ENCODE measurements around the gene DNAAF9.
"Not testable (repeated sequence)": the region's sequence is repeated elsewhere in the genome, so short reads cannot be mapped to it uniquely, and the experiment has no call there.

Gene DNAAF9

GRCh38 chr20:3407040-3407770 lies at the start of gene DNAAF9:
TSS of gene DNAAF9 (minus strand) at chr20:3407669. CDS start at chr20:3407557, 112 bp downstream.
- DNase-seq: peak; percentile 71

GRCh38 chr20:3456648-3457047 lies 49.2 kb upstream of the DNAAF9 start:
- DNase-seq: no peak

GRCh38 chr20:3454831-3455230 lies 47.4 kb upstream of the DNAAF9 start:
- DNase-seq: no peak

- DNase-seq: no peak
Observed at GRCh38 chr20:3452690-3453089, 45.2 kb upstream of the DNAAF9 start.

- no peak for DNase-seq
Observed at GRCh38 chr20:3452136-3452535, 44.7 kb upstream of the DNAAF9 start.

GRCh38 chr20:3449319-3449718 lies 41.9 kb upstream of the DNAAF9 start:
- DNase-seq: no peak

- DNase-seq: no peak
Observed at GRCh38 chr20:3447321-3447720, 39.9 kb upstream of the DNAAF9 start.

- DNase-seq: no peak
Observed at GRCh38 chr20:3446779-3447178, 39.3 kb upstream of the DNAAF9 start.

- DNase-seq: no peak
Observed at GRCh38 chr20:3436864-3437574, 29.6 kb upstream of the DNAAF9 start.

- DNase-seq: no peak
Observed at GRCh38 chr20:3434232-3434631, 26.8 kb upstream of the DNAAF9 start.

- no peak for DNase-seq
Observed at GRCh38 chr20:3433744-3434143, 26.3 kb upstream of the DNAAF9 start.

- no peak for DNase-seq
Observed at GRCh38 chr20:3432844-3433243, 25.4 kb upstream of the DNAAF9 start.

- DNase-seq: no peak
Observed at GRCh38 chr20:3431109-3431508, 23.6 kb upstream of the DNAAF9 start.

- no peak for DNase-seq
Observed at GRCh38 chr20:3430376-3431069, 23.1 kb upstream of the DNAAF9 start.

- DNase-seq: not testable (repeated sequence)
Observed at GRCh38 chr20:3426766-3427165, 19.3 kb upstream of the DNAAF9 start.

- DNase-seq: no peak
Observed at GRCh38 chr20:3423126-3423525, 15.7 kb upstream of the DNAAF9 start.

GRCh38 chr20:3421985-3422384 lies 14.5 kb upstream of the DNAAF9 start:
- no peak for DNase-seq

- no peak for DNase-seq
Observed at GRCh38 chr20:3420211-3420707, 12.8 kb upstream of the DNAAF9 start.

GRCh38 chr20:3418161-3418560 lies 10.7 kb upstream of the DNAAF9 start:
- DNase-seq: not testable (repeated sequence)

- no peak for DNase-seq
Observed at GRCh38 chr20:3414122-3414521, 6.7 kb upstream of the DNAAF9 start.

GRCh38 chr20:3413393-3413889 lies 6.0 kb upstream of the DNAAF9 start:
- no peak for DNase-seq

GRCh38 chr20:3412600-3413392 lies 5.3 kb upstream of the DNAAF9 start:
- no peak for DNase-seq

GRCh38 chr20:3410464-3410863 lies 3.0 kb upstream of the DNAAF9 start:
- DNase-seq: no peak

All from activated T-cell treated with anti-CD3 and anti-CD28 coated beads, Interleukin-2, amount 50 U/mL, for 1 hour (primary cell).